Measurements from ENCODE around the gene KCNC1. TPM values are rescaled to one million over a fixed set of nuclear protein-coding genes. Genes with fewer than 3 reads are reported as not detected.

The KCNC1 gene
- total and polyA plus RNA-seq, 9 of the 15 experiments (the other 6 are each of a cell fraction or from before 2014, with no cell fraction given) = 0.05 to 0.08 TPM; not detected in 7

DNA sequence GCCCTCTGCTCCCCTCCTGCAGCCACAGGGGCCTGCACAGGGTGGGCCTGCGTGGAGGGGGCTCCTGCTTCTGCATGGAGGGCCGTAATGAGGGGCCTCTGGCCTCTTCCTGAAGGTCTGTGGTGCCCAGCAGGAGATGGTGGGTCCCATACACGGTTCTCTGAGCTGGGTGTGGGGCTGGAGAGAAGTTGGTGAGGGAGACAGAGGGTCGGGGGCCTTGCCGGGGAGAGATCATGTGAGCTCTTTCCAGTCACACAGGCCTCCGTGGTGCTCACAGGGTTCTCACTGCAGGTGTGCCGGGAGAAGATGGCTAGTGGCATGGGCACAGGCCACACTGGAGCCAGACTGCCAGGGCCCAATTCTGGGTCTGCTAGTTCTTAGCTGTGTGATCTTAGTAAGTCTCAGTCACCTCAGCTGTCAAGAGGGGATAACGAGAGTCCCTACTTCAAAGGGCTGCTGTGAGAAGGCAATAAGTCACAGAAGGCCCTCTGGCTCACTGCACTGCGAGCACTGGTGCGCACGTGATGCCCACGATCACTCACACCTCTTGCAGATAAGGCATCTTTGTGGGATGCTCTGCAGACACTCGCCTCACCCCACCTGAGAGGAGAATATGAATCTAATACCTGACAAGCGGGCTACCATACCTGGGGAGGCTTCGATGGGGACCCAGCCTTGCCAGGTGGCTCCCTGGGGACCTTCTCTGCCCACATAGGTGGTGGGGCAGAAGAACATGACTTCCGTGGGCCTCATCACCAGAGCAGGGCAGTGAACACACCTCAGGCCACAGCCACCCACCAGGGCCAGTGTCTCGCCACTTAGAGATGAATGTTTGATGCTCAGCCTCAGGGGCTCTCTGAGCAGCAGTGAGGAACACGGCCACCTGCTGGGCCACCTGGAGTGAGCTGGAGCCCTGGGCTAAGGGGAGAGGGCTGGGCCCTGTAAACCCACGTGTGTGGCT, 14.5 kb downstream of the KCNC1 start:
- Histone ChIP-seq H3K9me3 (replicated peaks; ENCODE audit: control insufficient read depth, insufficient read depth, low read depth, low read length) (no peaks in the 10 kb centered on the region), H3K79me2 (ENCODE audit: control insufficient read depth, insufficient read depth, low read length) (no peaks in the 10 kb centered on the region), H4K20me1 (replicated peaks; ENCODE audit: control insufficient read depth, insufficient read depth, low read length) (peaks cover 8% of the 10 kb centered on the region; the same call in 1 of the 2 replicates), H3K9ac (ENCODE audit: insufficient read depth in 1 of 2, low read depth in 2 of 2, low read length in 2 of 2) (no peak overlapping the region), H3K27me3 (ENCODE audit: control insufficient read depth in 2 of 2, insufficient read depth in 2 of 2, low read length in 2 of 2) (peaks cover 7 to 65% of the 10 kb centered on the region in 2 experiments; a peak in 3 of 5 replicates), H3K4me1 (replicated peaks in 1 of 2; ENCODE audit: control insufficient read depth in 2 of 2, insufficient read depth in 2 of 2, low read length in 2 of 2) (no peaks in the 10 kb centered on the region), H2AFZ (ENCODE audit: low read depth, low read length) (no peak overlapping the region), H3K4me3 (no peak overlapping the region), H3K27ac (ENCODE audit: extremely low read depth, low read depth, low read length) (no peak overlapping the region), H3K4me2 (ENCODE audit: insufficient read depth, low read length) (no peak overlapping the region), H3K9me1 (ENCODE audit: control insufficient read depth, insufficient read depth, low read length) (no peaks in the 10 kb centered on the region), H3K36me3 (ENCODE audit: control insufficient read depth, insufficient read depth, low read length) (no peaks in the 10 kb centered on the region)
- ChIA-PET POLR2A (interaction anchor here (1.6 kb wide), 1 partner anchor 9 kb away, joined by 3 read pairs; no protein-coding TSS in a partner anchor), CTCF (ENCODE audit: low intra/inter-chr PET ratio) (no interaction called here)
- FAIRE-seq = no peak
- no peak for DNase-seq (ENCODE audit: extremely low read depth in 1 of 4, low spot score in 3 of 4)
- intact Hi-C loops (cut with micrococcal nuclease) = no loop called here
- peak; percentile 51; the same call in 2 of the 3 replicates for ATAC-seq
- no TSS peak for BruUV-seq (replicated peaks)
- in situ Hi-C loops (cut with MboI) = no loop called here
- 3% methylated on average over 17 of the region's 19 CpGs for WGBS (ENCODE audit: insufficient coverage, low coverage, missing lambda C conversion rate)
- TF ChIP-seq ZNF507 (tag; conservative IDR thresholded peaks at IDR 0.05) (no peak), MEF2A (IDR thresholded peaks at IDR 0.05; ENCODE audit: control insufficient read depth, low read depth, low read length) (no peak), U2AF2 (optimal IDR thresholded peaks at IDR 0.05; ENCODE audit: low read depth, low read length) (no peak), ZKSCAN3 (CRISPR knock-in tag; IDR thresholded peaks at IDR 0.05) (no peak), ZNF407 (IDR thresholded peaks at IDR 0.05; ENCODE audit: low read depth) (no peak)
- TF ChIP-seq, protein P1, sequence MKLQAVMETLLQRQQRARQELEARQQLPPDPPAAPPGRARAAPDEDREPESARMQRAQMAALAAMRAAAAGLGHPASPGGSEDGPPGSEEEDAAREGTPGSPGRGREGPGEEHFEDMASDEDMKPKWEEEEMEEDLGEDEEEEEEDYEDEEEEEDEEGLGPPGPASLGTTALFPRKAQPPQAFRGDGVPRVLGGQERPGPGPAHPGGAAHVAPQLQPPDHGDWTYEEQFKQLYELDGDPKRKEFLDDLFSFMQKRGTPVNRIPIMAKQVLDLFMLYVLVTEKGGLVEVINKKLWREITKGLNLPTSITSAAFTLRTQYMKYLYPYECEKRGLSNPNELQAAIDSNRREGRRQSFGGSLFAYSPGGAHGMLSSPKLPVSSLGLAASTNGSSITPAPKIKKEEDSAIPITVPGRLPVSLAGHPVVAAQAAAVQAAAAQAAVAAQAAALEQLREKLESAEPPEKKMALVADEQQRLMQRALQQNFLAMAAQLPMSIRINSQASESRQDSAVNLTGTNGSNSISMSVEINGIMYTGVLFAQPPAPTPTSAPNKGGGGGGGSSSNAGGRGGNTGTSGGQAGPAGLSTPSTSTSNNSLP (IDR thresholded peaks at IDR 0.05; ENCODE audit: borderline replicate concordance, low read depth, low read length) = no peak

Measured in K562 (cell line).